Left lobe of liver (tissue), 2 donors: Measurements from ENCODE around the gene AGL. TPM values are rescaled to one million over a fixed set of nuclear protein-coding genes. Genes with fewer than 3 reads are reported as not detected.
"Not testable (repeated sequence)": the region's sequence is repeated elsewhere in the genome, so short reads cannot be mapped to it uniquely, and the experiment has no call there.

Experiments used
- ATAC-seq: fragments of 200-7000 bp; cut with Tn5 transposase; one replicate; pipeline ENCODE4 v1.9.1; 2020; ENCODE audit warnings: mild to moderate bottlenecking, moderate library complexity
- DNase-seq: peaks from one replicate; pipeline ENCODE4 v3.0.0-alpha.2; 2020; ENCODE audit warnings: low spot score
- total RNA-seq: library from RNA; stranded (reverse); gene quantifications from one replicate; pipeline ENCODE4 v1.2.1, GENCODE V29; 2021
- donor health status: DM: no; HTN: no; CAD: no; lungs with moderate emphysema.
- donor health status: DM: no; HTN: yes; CAD: no.

AGL gene
- total RNA-seq, 1 donor from 2014 or later: 43.1 TPM

DNA sequence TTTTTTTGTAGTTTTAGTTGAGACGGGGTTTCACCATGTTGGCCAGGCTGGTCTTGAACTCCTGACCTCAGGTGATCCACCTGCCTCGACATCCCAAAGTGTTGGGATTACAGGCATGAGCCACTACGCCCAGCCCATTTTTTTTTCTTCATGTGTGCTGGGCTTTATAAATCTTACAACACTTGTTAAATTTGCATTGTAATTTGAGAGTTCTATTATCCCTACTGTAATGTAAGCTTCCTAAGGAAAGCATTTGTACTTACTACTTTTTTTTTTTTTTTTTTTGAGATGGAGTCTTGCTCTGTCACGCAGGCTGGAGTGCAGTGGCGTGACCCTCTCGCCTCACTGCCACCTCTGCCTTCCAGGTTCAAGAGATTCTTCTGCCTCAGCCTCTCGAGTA is 121.9 kb downstream of the AGL start:
- ATAC-seq: not testable (repeated sequence)

More for the DNA sequence above, 121.9 kb downstream of the AGL start:
- not testable (repeated sequence) for DNase-seq

Other genes with a start within 250 kb of the AGL start
- 17.1 TPM for gene PALMD, start 204.2 kb upstream of the AGL start, total RNA-seq
- 31.8 TPM for gene FRRS1, start 83.7 kb upstream of the AGL start, total RNA-seq
- gene SLC35A3, start 119.6 kb downstream of the AGL start, total RNA-seq: 26.3 TPM